Measurements from ENCODE around the gene ACAP3. TPM values are rescaled to one million over a fixed set of nuclear protein-coding genes. Genes with fewer than 3 reads are reported as not detected.

Gene ACAP3
- total RNA-seq, 1 donor from 2014 or later, result 14.7 TPM

DNA sequence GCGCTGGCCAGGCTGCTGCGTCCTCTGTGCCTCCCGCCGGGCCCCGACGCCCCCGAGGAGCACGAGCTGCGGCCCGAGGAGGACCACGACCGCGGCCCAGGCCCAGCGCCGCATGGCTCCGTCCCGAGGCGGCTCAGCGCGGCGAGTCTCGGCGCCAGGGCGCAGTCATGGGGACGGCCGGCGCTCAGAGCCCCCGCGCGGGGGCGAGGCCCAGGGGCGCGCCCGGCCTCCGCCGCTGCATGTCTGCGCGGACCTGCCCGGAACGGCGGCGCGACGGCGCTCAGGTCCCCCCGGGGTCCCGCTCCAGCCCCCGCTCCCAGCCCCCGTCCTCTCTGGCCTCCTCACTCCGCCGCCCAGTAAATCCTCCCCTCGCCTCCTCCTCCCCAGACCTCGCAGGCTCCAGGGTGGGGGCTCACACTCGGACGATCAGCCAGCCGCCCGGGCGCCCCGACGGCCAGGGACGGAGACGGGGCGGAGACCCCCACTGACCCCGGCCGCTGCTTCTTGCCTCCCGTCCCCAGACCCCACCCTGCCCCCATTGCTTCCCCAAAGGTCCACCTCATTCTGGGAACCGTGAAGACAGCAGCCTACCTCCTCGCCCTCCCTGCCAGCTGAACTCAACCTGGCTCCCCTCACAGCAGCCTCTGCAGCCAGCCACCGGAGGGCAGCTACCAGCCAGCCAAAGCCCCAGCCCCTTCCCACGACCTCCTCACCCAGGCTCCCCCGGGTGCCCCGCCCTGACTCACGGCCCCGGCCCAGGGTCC, 61.0 kb downstream of the ACAP3 start, which contains the start of gene C1QTNF12:
Gene C1QTNF12 (minus strand): TSS at position 146 of the 764 bp plus-strand sequence. CDS start 32 bp downstream, at position 114.
- no peak for DNase-seq (ENCODE audit: low read depth in 2 of 2)

DNA sequence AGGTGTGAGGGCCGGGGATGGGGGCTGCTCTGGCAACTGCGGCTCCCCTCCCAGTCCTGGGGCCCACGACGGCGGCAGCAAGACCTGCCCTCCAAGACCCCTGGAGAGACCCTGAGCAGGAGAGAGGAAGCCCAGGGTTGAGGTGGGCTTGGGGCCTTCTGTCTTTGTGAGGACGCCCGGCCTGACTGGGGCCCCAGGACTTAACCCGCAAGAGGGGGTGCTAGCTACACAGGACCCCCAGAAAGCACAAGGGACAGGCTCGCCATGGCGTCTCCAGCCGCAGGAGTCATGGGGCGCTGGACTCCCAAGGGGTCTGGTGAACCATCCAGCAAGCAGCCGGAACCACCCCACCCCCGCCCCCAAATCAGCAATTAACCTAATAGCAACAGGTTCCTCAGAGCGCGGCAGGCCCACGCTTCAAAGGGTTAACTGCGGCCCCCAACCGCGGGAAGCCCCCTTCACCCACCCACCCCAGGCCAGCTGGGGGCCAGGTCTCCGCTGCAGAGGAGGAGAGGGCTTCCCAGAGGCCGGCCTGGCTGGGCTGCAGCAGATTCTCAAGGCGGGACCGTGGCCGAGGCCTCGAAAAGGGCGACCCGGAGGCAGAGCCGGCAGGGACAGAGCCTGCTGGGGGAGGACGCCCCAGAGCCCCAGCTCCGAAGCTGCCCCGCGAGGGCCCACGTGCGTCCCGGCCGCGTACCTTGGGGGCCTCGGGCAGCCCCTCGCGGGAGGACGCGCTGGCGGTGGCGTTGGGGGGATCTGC, 61.7 kb downstream of the ACAP3 start:
- DNase-seq (ENCODE audit: low read depth in 2 of 2), result no peak

DNA sequence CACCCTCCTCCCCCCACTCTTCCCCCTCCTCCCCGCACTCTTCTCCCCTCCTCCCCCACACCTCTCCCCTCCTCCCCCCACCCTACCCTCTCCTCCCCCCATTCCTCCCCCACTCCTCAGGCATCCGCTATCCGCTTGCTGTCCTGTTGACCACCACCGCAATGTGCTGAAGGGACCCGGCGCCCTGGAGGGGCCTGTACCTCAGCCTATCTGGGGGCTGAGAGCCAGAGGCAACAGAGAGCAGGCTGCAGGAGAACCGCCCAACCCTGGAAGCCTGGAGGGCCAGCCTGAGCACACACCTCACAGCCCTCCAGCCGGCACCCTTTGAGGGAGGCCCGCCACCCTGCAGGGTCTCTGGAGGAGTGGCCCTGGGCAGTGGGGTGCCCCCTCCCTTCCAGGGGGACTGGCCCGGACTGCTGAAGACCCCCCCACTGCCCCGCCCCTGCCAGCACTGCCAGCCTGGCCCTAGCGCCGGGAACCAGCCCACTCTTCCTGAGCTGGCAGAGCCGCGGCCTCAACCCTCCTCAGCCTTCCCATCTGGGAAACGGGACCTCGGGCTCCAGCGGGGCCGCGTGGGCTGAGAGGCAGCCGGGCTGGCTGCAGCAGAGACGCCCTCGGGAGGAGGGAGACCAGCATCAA, 62.4 kb downstream of the ACAP3 start:
- no peak for DNase-seq (ENCODE audit: low read depth in 2 of 2)

DNA sequence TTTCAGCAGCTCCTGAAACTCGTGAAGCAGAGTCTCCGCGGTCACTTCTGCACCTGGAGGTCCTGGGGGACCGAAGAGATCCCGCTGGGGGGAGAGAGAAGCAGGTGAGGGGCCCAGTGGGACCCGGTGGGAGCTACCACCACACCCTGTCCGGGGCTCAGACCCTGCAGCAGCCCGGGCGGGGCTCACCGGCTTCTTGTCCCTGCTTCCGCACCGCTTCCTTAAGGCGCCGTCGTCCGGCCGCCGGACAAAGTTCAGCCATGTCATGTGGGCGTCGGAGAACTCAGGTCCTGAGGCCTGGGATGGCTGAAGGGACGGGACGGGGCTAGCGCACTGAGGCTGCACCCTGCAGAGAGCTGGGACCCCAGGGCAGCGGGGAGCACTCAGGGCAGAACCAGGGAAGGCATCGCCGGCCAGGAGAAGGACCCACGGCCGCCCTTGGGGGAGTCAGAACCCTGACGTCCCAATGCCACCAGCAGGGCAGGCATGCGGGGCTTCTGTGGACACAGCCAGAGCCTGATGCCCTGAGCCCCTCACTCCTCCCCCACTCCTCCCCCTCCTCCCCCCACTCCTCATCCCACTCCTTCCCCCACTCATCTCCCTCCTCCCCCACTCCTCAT, 63.4 kb downstream of the ACAP3 start:
- peak in 1 of 2 donors; percentile 35 for DNase-seq (ENCODE audit: low read depth in 2 of 2)

DNA sequence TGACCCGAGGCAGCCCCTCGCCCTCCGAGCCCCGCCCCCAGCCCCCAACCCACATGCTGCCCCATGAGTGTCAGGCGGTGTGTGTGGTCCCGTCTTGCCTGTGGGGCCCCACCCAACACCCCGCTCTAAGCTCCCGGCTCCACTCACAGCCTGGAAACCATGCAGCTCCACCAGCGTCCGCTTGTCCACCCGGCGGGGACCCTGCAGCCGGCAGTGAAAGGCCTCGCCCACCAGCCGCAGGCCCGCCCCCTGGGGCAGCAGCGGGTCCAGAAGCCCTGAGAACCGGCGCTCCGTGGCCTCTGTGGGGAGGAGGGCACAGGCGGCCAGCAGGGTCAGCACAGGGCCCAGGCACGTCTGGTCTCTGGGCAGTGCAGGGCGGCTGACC, 63.9 kb downstream of the ACAP3 start:
- DNase-seq (ENCODE audit: low read depth in 2 of 2), result no peak

DNA sequence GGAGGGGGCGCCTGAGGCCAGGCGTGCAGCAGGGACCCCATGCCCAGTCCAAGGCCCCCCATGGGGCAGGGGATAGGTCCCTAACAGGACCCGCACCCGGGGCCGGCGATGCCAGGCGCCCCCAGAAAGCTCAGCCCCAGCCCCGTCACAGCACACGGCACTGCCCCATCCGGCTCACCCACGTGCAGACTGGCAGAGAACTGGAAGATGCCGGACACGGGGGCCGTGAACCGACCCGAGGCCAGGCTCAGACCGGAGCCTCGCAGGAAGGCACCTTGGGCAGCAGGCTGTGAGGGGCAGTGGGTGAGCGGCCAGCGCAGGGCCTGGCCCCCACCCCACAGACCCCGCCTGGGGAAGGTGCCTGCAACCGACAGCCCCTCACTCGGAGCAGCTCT, 64.5 kb downstream of the ACAP3 start:
- no peak for DNase-seq (ENCODE audit: low read depth in 2 of 2)

DNA sequence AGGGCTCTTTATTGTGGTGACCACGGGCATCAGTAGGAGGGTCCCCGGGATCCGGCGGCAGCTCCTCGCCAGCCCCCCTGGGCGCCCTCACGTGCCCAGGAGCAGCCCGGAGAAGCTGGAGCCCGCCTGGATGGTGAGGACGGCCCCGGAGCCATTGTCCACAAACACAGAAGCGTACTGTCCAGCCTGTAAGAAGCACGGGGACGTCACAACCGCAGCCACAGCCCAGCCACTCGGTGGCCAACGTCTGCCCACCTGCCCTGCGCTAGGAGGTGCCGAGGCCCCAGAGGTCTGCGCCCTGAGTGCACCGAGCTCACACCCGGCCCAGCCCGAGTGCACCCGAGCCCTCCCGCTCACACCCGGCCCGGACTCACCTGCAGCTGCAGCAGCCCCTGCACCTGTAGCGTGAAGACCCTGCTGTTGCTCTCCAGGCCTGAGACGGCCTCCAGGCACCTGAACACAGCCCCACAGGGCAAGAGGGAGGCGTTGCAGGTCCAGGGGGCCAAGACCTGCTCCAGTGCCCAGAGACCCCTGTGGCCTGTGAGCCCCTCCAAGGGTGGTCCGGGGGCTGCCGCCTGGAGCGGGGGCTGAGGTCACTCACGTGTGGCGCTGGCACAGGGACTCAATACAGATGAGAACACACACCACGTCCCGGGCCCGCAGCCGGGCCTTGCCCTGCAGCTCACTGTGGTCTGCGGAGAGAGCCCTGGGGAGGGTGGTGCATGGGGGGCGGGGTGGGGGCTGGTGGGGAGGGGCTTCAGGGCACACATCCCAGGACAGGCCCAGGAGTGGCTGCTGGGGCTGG, 65.1 kb downstream of the ACAP3 start:
- DNase-seq (ENCODE audit: low read depth in 2 of 2), result no peak

Other genes starting within 250 kb of the ACAP3 start
- gene RNF223, start 233.6 kb downstream of the ACAP3 start, total RNA-seq, result not detected in 2 replicates
- 4.8 and 5.2 TPM in 2 replicates for gene C1orf159, start 191.8 kb downstream of the ACAP3 start, total RNA-seq
- gene TTLL10, start 134.1 kb downstream of the ACAP3 start, total RNA-seq, result not detected in 2 replicates
- 0.22 and 0.60 TPM in 2 replicates for gene TNFRSF18, start 101.3 kb downstream of the ACAP3 start, total RNA-seq
- 1.5 and 4.2 TPM in 2 replicates for gene TNFRSF4, start 93.8 kb downstream of the ACAP3 start, total RNA-seq
- gene SDF4, start 75.9 kb downstream of the ACAP3 start, total RNA-seq, result 59.3 and 93.5 TPM in 2 replicates
- gene B3GALT6, start 75.7 kb downstream of the ACAP3 start, total RNA-seq, result 14.8 and 30.4 TPM in 2 replicates
- 0.20 and 0.22 TPM in 2 replicates for gene C1QTNF12, start 61.2 kb downstream of the ACAP3 start, total RNA-seq
- gene UBE2J2, start 34.1 kb downstream of the ACAP3 start, total RNA-seq, result 28.1 and 34.9 TPM in 2 replicates
- under 0.01 and 0.20 TPM in 2 replicates for gene SCNN1D, start 27.5 kb downstream of the ACAP3 start, total RNA-seq
- 6.9 and 8.1 TPM in 2 replicates for gene PUSL1, start 667 bp upstream of the ACAP3 start, total RNA-seq
- gene INTS11, start 16.7 kb upstream of the ACAP3 start, total RNA-seq, result 44.9 and 50.4 TPM in 2 replicates
- gene CPTP, start 16.9 kb upstream of the ACAP3 start, total RNA-seq, result 10.7 and 16.3 TPM in 2 replicates
- gene TAS1R3, start 23.4 kb upstream of the ACAP3 start, total RNA-seq, result under 0.01 and 0.20 TPM in 2 replicates
- gene DVL1, start 41.5 kb upstream of the ACAP3 start, total RNA-seq, result 19.4 and 39.7 TPM in 2 replicates
- gene MXRA8, start 50.6 kb upstream of the ACAP3 start, total RNA-seq, result 0.20 and 0.44 TPM in 2 replicates
- gene AURKAIP1, start 67.3 kb upstream of the ACAP3 start, total RNA-seq, result 83.2 and 87.7 TPM in 2 replicates
- 36.0 and 57.9 TPM in 2 replicates for gene CCNL2, start 91.4 kb upstream of the ACAP3 start, total RNA-seq
- gene MRPL20, start 99.4 kb upstream of the ACAP3 start, total RNA-seq, result 79.8 and 90.2 TPM in 2 replicates
- gene ANKRD65, start 113.3 kb upstream of the ACAP3 start, total RNA-seq, result under 0.01 and 0.22 TPM in 2 replicates
- 2.2 and 5.0 TPM in 2 replicates for gene VWA1, start 127.8 kb upstream of the ACAP3 start, total RNA-seq
- under 0.01 TPM in 2 replicates for gene ATAD3C, start 141.8 kb upstream of the ACAP3 start, total RNA-seq
- gene ATAD3B, start 163.8 kb upstream of the ACAP3 start, total RNA-seq, result 13.5 and 19.4 TPM in 2 replicates
- 17.1 and 22.2 TPM in 2 replicates for gene ATAD3A, start 204.2 kb upstream of the ACAP3 start, total RNA-seq
- 1.1 and 1.4 TPM in 2 replicates for gene TMEM240, start 232.7 kb upstream of the ACAP3 start, total RNA-seq

Measured in lung microvascular endothelial cell (primary cell).